HG03520 (cell line): ENCODE data around the gene TTLL11.
"Not testable (repeated sequence)": the region's sequence is repeated elsewhere in the genome, so short reads cannot be mapped to it uniquely, and the experiment has no call there.

Source experiments
- ATAC-seq: cut with Tn5 transposase; IDR thresholded peaks from one replicate; pipeline ENCODE4 v1.9.1; 2021; ENCODE audit warnings: mild to moderate bottlenecking, moderate library complexity; ENCODE audit not compliant: unreplicated experiment

TTLL11 gene

DNA sequence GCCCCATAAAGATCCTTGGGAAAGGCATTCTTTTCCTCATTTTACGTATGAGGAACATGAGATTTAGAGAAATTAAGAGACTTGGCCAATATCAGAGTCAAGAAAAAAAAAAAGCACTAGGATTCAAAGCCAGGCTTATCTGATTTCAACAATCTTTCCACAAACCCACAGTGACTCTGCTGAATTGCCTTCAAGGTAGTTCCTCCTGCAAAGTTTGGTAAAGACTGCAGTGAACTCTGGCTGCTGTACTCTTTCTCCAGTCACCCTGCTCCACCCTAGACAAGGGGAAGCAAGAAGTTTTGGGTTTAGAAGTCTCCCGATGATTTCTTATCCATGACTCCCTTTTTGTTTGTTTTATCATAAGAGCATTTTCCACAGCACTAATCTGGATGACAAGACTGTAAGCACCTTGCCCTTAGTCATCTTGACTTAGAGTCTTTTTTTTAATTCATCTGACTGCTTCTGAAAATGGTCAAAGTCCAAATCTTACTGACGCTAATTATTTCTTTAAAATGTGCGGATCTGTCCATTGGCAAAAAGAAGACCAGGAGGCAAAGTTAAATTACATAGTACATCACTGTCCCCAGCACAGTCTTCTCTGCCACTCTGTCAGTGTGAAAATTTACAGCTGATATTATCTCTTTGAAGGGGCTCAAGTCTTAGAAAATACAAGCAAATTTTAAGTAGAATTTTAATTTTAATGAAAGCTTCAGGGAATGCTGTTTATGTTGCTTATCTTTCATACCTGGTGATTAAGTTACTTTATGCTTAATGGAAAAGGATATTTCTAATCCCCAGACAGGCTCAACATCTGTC is 180.1 kb downstream of the TTLL11 start:
- no peak for ATAC-seq

DNA sequence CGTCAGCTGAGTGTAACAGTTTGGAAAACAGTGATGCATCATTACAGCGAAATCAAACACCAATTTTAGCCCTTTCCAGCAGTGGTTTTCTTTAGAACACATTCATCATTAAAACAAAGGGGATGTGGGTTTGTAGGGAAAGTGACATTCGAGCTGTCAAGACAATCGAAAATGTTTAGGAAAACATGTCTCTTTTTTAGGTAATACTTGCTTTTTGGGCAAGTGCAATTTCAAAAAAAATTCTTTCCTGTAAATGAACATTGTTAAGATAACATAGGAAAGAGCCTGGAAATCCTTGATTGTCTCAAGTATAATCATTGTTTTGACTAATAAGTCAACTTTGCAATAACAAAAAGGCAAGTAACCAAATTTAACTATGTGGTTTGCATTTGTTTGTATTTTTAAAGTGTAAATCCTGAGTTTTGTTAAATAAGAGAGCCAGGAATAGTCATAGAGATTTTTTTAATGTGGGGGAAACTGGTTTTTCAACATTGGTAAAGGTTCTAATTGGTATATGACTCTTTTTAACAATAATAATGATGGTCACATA is 182.5 kb downstream of the TTLL11 start:
- no peak for ATAC-seq

DNA sequence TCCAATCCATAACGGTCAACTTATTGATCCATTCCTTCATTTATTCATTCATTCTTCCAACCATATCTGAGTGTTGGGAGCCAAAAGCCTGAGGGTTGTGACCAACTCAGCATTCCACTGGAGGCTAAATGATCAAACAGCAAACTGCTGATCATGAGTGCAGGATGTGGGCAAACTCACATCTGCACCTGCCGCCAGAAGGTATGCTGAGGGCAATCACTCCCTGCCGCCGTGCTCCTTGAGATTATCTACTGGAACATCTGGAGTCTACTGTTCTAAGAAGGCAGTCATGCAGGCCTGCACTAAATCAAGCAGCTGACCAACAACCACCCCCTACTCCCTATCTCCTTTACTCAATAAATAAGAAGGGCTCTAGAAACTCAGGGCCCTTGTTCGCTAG is 184.0 kb downstream of the TTLL11 start:
- ATAC-seq, result no peak

DNA sequence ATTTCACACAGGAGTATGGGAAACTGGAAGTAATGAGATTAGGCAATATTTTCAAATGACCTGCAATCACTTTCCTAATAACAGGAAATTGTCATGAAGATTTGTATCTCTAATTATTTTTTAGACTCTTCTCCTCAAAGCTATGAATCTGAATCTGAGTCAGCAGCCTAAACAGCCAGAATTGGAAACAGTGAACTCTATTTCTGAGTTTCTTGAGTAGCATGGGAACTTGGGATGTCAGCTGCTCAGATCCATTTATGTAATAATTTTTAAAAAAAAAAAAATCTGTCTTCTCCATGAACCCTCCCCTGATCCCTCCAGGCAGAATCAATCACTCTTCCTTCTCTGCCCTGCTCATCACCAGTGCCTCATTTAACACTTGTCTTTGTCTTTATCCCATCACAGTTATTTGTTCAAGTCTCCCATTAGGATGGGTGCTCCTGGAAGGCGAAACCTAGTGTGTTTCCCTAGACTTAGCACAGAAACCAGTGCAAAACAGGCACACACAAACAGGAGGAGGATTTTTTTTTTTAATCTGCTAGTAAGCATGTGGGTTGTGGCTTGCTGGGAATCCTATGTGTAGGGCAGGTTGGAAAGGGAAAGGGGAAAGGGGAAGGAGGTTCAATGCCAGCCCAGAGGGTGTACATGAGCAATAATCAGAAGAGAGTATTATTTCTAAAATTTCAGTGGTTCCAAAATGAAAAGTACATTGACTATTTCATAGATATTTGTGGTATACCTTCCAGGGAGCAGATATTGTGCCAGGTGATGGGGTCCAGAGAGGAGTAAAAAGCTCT is 186.8 kb downstream of the TTLL11 start:
- ATAC-seq, result no peak

DNA sequence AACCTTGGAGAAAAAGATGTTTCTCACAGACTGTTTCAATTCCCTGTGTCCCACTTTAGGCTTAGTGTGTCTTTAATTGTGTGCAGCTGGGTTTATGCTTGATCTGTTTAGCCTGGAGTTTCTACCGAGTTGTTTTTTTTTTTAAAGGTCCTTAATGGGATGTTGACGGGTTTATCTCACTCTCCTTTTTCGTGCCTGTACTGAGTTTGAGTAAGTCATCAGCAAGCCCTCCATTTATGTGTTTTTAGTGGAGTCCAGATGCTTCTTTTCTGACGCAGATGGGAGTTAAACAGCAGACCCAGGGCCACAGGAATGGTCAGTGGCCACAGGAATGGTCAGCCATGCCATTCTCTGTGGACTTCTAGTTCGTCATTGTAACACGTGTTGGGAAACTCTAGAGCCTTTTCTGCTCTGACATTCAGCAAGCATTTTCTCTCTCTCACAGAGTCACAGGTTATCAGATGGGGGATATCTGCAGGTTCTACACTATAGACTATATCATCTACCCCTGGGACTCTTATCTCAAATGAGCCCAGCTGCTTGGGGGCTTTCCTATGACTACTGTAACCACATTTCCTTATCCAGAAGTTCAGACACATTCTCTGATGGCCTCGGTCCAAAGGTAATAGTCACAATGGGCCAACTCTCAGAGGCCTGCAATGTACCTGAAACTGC is 190.5 kb downstream of the TTLL11 start:
- no peak for ATAC-seq

DNA sequence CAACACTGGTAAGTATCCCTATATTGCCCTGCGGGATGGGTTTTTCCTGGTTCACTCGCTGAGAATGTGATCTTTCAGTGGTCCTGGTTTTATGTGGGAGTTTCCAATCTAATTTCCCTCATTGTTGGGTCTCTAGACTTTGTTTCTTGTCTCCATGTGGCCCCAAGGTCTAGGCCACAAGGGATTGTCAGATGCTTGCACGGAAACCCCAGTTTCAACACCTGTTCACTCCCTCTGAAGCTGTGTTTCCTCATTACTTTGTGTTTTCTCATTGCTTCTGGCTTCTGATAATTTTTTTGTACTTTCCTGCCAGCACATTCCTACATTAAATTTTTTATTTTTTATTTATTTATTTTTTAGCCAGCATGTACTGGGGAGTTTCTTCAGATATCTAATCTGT is 191.5 kb downstream of the TTLL11 start:
- no peak for ATAC-seq

DNA sequence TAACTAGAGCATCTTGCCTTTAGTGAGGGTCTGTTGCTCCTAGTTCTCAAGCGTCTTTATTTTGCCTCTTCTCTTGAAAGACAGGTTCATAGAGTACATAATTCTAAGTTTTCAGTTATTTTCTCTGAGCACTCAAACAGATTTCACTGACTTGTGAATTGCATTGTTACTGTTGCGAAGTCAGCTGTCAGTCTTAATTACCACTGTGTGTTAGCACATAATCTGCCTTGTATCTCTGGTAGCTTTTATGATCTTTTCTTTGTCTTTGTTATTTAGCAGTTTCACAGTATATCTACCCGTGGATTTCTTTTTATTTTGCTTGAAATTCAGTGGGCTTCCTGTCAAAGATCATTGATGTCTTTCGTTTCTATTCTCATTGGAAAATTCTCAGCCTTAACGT is 192.9 kb downstream of the TTLL11 start:
- ATAC-seq, result no peak

DNA sequence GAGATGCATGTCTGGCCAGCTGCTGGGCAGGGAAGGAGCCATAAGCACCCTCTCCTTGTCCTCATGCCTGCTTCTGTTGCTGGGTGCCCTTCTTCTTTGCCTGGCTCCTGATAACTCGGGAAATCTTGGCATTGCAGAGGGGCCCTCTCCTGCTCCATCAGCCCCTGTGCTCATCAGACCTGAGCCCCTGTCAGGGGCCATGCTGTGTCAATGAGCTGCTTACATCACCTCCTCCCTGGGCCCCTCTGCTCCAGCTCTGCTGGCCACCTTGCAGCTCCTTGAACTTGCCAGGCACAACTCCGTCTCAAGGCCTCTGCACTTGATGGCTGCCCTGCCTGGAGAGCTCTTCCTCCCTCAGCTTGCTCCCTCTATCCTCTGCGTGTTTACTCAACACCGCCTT is 194.3 kb downstream of the TTLL11 start:
- no peak for ATAC-seq

DNA sequence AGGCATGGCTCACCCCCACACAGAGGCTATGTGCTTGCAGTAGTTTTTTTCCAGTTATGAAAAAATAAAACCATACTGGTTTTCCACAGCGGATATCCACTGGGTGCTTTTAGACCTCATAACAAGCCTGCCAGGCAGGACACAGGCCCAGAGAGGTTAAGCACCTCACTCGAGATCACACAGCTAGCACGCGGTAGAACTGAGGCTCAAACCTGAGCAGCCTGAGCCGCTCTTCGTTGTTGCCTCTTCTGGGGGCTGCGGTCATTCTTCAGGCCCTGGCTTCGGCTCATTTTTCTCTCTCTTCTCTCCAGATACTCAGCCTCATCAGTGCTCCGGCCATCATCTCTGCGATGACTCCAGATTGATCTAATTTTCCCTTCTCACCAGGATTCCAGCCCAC is 196.0 kb downstream of the TTLL11 start:
- ATAC-seq, result no peak

DNA sequence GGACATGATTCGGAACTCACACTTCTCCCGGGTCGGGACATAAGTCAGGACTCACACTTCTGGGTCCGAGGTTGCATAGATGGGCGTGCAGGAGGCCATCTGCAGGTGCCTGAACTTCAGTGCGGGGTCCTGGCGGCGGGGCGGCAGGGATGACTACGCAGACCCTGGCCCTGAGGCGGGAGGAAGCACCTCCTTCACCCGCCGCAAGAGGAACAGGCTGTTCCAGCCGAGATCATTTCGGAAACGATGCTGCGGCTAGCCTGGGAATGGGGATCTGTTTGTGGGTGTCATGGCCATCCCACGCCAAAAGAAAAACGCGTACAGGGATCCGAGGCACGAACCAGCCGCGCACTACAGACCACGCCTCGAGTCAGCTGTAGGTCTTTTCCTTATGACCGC is 196.6 kb downstream of the TTLL11 start:
- no peak for ATAC-seq

DNA sequence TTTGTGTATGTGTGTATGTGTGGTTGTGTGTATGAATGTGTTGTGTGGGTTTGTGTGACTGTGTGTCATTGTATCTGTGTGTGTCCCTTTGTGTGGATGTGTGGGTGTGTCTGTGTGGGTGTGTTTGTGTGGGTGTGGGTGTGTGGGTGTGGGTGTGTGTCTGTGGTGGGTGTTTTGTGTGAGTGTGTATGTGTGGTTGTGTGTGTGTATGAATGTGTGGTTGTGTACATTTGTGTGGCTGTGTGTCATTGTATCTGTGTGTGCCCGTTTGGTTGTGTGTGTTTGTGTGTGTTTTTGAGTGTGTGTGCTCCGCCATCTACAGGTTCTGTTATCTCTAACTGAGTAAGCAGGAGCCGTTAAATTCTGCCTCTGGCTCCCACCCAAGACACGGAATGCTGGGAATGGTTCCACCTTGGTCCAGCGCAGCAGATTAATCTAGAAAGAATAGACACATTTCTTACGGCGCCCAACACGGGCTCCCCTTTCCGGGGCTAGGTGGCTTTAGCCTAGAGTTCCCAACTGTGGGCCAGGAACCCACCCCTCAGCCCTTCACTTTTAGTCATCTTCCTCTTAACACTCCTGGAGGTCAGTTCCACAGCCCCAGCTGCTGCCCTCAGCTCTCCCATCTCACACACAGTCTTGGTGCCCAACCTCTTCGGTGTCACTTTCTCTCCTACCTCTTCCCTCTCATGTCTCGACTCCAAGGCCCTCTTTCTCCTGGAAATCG is 197.1 kb downstream of the TTLL11 start:
- no peak for ATAC-seq

DNA sequence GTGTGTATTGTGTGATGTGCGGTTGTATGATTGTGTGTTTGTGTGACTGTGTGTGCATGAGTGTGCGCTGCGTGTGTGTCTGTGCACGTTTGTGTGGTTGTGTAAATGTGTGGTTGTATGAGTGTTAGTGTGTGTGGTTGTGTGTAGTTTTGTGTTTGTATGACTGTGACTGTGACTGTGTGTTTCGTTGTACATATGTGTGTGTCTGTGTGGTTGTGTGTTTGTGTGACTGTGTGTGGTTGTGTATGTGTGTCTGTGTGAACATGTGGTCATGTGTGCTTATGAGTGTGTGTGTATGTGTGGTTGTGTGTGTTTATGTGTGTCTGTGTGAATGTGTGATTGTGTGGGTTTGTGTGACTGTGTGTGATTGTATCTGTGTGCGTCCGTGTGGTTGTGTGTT is 197.8 kb downstream of the TTLL11 start:
- no peak for ATAC-seq

DNA sequence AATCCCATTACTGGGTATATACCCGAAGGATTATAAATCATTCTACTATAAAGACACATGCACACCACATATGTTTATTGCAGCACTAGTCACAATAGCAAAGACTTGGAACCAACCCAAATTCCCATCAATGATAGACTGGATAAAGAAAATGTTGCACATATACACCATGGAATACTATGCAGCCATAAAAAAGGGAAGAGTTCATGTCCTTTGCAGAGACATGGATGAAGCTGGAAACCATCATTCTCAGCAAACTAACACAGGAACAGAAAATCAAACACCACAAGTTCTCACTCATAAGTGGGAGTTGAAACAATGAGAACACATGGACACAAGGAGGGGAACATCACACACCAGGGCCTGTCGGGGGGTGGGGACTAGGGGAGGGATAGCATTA is 198.7 kb downstream of the TTLL11 start:
- ATAC-seq, result not testable (repeated sequence)

DNA sequence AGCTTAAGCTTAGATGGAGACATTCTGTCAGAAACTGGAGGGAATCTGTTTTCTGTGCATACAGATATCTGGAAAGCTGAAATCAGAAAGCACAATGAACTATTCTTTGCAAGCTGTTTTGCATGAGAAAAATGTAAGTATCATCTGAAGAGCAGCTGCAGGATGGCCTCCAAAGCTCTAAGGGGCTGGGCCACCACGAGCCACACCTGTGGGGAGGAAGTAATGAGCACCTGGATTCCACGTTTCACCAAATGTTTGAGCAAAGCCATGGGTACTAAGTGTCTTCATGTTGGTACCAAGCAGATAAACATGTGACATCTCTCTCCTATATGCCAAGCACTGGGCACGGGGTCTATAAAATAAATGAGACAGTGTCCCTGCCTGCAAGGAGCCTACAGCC is 199.3 kb downstream of the TTLL11 start:
- no peak for ATAC-seq

DNA sequence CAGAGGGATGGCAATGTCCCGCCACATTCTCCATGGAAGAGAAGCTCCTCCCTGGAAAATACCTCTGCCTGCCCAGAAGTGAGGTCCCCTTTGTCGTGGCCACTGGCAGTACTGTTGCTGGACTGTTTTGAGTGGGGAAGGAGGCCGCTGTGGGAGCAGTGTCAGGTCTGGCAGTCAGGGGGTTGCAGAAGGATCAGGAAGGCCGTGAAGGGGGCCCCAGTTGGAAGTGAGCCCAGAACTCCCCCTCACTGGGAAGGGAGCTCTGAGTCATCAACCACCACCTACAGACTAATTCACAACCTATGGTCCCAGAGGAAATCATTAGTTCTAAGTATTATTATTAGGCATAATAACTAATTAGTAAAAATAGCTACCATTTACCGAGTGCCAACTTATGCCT is 200.4 kb downstream of the TTLL11 start:
- no peak for ATAC-seq

DNA sequence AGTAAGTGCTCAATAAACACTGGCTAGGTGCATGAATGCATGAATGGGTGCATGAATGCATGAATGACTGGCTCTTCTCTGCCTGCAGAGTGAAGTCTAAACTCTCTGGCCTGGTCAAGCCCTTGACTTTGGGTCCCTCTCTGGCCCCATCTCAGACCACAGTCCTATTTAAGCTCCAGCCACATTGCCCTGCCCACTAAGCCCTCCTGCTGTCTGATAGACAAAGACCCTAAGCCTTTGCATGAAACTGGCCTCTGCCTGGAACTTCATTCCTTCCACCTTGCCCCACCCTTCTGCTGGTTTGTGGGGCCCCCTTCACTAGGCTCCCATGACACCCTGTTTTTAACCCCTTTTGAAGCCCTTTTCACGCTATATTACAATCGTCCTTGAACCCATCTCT is 202.4 kb downstream of the TTLL11 start:
- ATAC-seq, result no peak

DNA sequence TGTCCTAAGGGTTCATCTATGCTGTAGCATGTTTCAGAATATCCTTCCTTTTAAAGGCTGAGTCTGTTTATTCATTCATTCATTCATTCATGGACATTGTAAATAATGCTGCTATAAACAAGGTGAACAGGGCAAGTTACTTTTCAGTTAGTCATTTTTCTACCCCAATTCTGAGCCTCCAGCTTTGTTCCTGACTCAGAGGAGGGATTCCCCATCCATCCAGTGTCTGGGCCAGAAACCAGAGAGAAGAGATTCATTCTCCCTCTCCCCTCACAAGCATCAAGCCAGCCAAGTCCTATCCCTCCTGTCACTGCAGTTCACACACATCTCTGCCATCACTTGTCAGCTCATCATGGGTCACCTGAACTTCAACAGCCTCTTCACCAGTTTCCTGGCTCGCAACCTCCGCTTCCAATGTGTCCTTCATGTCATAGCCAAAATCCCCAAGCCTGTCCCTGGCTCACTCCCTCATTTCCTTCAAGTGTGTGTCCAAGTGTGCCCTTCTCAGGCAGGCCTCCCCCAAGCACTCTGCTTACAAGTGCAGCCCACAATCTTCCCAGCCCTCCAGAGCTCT is 203.0 kb downstream of the TTLL11 start:
- no peak for ATAC-seq

DNA sequence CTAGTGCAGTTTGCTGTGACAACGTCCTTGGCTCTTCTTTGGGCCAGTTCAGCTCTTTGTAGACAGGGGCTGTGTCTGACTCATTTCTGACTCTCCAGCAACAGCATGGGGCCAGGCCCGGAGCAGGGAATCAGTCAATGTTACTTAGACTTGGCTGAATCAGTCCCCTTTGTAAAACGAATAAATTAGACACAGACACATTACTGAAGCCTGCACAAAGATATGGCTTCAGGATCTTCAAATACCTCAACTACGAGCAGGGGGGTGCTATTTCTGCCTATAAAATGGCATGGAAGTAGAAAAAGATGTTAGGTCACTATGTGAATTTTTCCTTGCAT is 204.7 kb downstream of the TTLL11 start:
- no peak for ATAC-seq

DNA sequence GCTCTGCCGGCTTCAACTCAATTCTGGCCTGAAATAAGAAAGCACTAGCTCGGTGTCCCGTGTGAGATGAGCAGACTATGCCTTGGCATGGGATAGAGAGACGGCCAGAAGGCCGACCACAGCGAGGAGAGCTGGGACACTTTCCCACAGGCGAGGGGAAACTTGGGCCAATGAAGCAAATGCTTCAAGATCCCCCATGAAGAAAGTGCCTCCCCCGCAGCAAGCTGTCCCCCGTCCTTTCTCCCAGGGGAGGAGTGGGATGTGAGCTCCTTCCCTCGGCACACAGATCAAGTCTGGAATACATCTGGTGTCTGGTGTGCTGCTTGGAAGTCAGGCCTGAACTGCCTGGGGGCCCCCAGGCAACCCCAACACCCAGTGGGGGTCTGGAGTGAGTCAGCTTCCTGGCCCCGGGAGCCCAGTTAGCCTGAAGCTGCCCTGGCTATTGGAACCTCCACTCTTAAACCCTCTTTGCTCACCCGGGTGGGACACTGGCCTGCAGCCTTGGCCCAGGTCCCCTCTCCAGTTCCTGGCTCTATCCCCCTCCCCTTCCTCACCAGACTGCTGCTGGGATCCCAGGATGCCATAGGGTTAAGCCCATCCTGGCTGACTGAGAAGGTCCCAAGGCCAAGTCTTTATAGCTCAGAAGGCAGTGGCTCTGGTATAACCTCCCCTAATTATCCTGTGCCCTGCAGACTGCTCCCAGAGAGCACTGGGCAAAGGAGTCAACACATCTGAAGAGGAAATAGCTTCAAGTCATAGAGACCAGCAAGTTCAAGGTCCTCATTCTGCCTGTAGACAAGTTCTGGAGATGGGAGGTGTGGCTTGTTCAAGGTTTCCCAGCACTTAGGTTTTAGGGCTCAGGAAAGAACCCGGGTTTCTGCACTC is 205.3 kb downstream of the TTLL11 start:
- ATAC-seq, result no peak
